IPS-18a (cell line): ENCODE measurements around the gene PXN.
"Not testable (repeated sequence)": the region's sequence is repeated elsewhere in the genome, so short reads cannot be mapped to it uniquely, and the experiment has no call there.

Experiments
- H3K27ac ChIP-seq: one replicate; pipeline ENCODE4 v1.5.1; 2013; ENCODE audit warnings: low read length
- H3K27me3 ChIP-seq: one replicate; pipeline ENCODE4 v1.6.1; 2013; ENCODE audit warnings: mild to moderate bottlenecking, low read length; ENCODE audit not compliant: control insufficient read depth, insufficient read depth
- H3K36me3 ChIP-seq: one replicate; pipeline ENCODE4 v1.6.1; 2013; ENCODE audit warnings: low read depth, low read length; ENCODE audit not compliant: control insufficient read depth
- H3K4me1 ChIP-seq: one replicate; pipeline ENCODE4 v1.6.1; 2013; ENCODE audit warnings: low read depth, low read length; ENCODE audit not compliant: control insufficient read depth
- H3K4me3 ChIP-seq: one replicate; pipeline ENCODE4 v1.5.1; 2013; ENCODE audit warnings: low read length
- H3K9ac ChIP-seq: one replicate; pipeline ENCODE4 v1.6.1; 2013; ENCODE audit warnings: mild to moderate bottlenecking, low read length, moderate library complexity
- H3K9me3 ChIP-seq: one replicate; pipeline ENCODE4 v1.6.1; 2013; ENCODE audit warnings: low read depth, low read length; ENCODE audit not compliant: control insufficient read depth

Gene PXN

DNA sequence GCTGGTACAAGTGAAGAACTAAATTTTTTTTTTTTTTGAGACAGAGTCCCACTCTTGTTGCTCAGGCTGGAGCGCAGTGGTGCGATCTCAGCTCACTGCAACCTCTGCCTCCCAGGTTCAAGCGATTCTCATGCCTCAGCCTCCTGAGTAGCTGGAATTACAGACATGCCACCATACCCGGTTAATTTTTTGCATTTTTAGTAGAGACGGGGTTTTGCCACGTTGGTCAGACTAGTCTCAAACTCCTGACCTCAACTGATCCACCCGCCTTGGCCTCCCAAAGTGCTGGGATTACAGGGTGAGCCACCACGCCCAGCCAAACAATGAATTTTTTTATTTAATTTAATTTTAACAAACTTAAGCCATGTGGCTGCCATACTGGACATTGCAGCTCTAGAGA is 72.2 kb downstream of the PXN start:
- Histone ChIP-seq H3K9ac (peak overlapping the region; percentile 93), H3K36me3 (peaks cover 46% of the 10 kb centered on the region), H3K4me3 (peak overlapping the region; percentile 96)
- H3K27me3 ChIP-seq, H3K27ac ChIP-seq, H3K9me3 ChIP-seq, H3K4me1 ChIP-seq: not testable (repeated sequence)

DNA sequence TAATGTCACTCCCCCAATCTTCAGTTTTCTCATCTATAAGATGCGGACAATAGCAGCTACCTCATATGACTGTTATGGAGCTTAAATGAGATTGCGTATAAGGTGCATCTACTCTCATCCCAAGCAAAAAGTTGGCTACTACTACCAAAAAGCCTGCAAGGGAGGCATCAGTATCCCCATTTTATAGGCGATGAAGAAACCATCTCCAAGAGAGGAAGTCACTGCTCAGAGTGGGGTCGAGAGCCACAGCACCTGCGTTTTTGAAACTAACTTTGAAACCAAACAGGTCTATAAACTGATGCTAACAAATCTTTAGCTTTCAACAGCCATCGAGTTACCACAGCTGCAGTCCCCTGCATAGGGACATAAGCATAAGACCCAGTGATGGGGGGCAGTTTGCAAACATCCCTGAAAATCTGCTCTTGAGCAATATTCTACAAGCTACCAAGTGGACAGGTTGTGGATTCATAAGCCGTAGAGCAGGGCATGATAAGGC is 74.5 kb downstream of the PXN start:
- Histone ChIP-seq H3K9ac (no peak overlapping the region), H3K36me3 (peaks cover 36% of the 10 kb centered on the region), H3K27ac (no peak overlapping the region)

GRCh38 chr12:120190386-120190785 is 75.1 kb downstream of the PXN start:
- Histone ChIP-seq H3K4me3 (no peak overlapping the region), H3K9ac (no peak overlapping the region), H3K27me3 (no peaks in the 10 kb centered on the region), H3K27ac (no peak overlapping the region), H3K36me3 (peaks cover 40% of the 10 kb centered on the region), H3K4me1 (no peaks in the 10 kb centered on the region), H3K9me3 (no peaks in the 10 kb centered on the region)

More for the DNA sequence above, 74.5 kb downstream of the PXN start:
- Histone ChIP-seq H3K4me3 (no peak overlapping the region), H3K9me3 (no peaks in the 10 kb centered on the region), H3K4me1 (no peaks in the 10 kb centered on the region), H3K27me3 (no peaks in the 10 kb centered on the region)

DNA sequence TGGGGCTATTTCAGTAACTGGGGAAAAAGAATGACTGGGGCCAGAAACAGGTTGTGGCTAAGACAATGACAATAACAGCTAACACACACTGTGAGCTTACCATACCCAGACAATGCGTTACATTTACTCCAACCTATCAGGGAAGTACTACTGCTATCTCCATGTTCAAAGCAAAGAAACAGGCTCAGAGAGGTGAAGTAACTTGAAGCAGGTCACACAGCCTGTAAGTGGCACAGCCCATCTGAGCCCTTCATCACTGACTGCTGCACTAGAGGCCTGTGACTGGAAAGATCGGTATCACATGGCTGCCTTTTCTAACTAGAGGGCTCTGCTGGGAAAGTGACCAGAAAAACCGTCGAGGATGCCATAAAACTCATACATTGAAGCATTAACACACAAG is 78.9 kb downstream of the PXN start:
- H3K9ac ChIP-seq = no peak overlapping the region
- H3K36me3 ChIP-seq = peaks cover 76% of the 10 kb centered on the region
- no peak overlapping the region for H3K27ac ChIP-seq
- H3K9me3 ChIP-seq = no peaks in the 10 kb centered on the region
- no peaks in the 10 kb centered on the region for H3K27me3 ChIP-seq
- H3K4me3 ChIP-seq = no peak overlapping the region
- no peaks in the 10 kb centered on the region for H3K4me1 ChIP-seq

DNA sequence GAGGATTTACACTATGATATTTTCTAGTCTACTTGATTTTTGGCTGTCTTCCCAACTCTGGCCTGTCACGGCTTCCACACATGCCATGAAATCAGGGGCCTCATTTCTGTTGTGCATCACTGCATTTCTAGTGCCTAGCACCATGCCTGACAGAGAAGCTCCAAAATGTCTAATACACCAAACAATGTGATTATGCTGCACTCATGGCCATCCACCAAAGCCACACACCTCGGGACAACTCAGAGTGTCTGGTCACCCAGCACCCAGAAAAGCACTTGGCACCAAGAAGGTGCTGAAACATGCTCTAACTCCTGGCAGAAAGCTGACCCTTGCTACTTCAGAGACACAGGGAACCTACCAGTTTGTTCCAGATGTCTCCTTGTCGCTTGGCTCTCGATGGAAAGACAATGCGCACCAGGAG is 82.3 kb downstream of the PXN start:
- H3K4me1 ChIP-seq = no peaks in the 10 kb centered on the region
- peaks cover 75% of the 10 kb centered on the region for H3K36me3 ChIP-seq
- H3K27ac ChIP-seq = no peak overlapping the region
- H3K27me3 ChIP-seq = no peaks in the 10 kb centered on the region
- H3K9me3 ChIP-seq = no peaks in the 10 kb centered on the region
- H3K9ac ChIP-seq = no peak overlapping the region
- no peak overlapping the region for H3K4me3 ChIP-seq

GRCh38 chr12:120181991-120182631 is 83.4 kb downstream of the PXN start:
- Histone ChIP-seq H3K4me1 (no peaks in the 10 kb centered on the region), H3K9me3 (no peaks in the 10 kb centered on the region), H3K9ac (no peak overlapping the region), H3K27ac (no peak overlapping the region), H3K4me3 (no peak overlapping the region), H3K27me3 (no peaks in the 10 kb centered on the region), H3K36me3 (peaks cover 82% of the 10 kb centered on the region)

- Histone ChIP-seq H3K36me3 (peaks cover 83% of the 10 kb centered on the region), H3K4me1 (no peaks in the 10 kb centered on the region), H3K27me3 (no peaks in the 10 kb centered on the region), H3K9ac (no peak overlapping the region), H3K4me3 (no peak overlapping the region), H3K27ac (no peak overlapping the region), H3K9me3 (no peaks in the 10 kb centered on the region)
Observed at GRCh38 chr12:120180975-120181374, 84.6 kb downstream of the PXN start.

DNA sequence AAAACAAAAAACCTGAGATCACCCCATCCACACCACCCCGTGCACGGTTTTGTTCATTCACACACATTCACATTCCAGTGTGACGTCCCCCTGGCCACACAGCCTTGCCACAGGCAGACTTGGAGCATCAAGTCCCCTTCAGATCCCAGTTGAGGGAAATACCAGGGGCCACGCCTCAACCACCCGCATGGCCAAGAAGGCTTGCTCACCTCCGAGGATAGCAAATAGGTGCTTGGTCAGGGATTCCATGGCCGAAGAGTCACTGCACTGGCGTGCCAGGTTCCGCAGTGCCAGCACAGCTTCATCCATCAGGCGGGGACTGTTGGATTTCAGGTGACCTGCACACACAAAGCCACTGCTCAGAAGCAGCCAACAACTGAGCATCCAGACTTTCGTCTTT is 90.0 kb downstream of the PXN start:
- Histone ChIP-seq H3K36me3 (peaks cover 84% of the 10 kb centered on the region), H3K27me3 (no peaks in the 10 kb centered on the region), H3K27ac (no peak overlapping the region), H3K4me1 (no peaks in the 10 kb centered on the region), H3K9ac (no peak overlapping the region), H3K9me3 (no peaks in the 10 kb centered on the region), H3K4me3 (no peak overlapping the region)

GRCh38 chr12:120175062-120175461 is 90.5 kb downstream of the PXN start:
- no peak overlapping the region for H3K4me3 ChIP-seq
- no peak overlapping the region for H3K9ac ChIP-seq
- no peaks in the 10 kb centered on the region for H3K4me1 ChIP-seq
- peaks cover 89% of the 10 kb centered on the region for H3K36me3 ChIP-seq
- H3K9me3 ChIP-seq = no peaks in the 10 kb centered on the region
- no peaks in the 10 kb centered on the region for H3K27me3 ChIP-seq
- H3K27ac ChIP-seq = no peak overlapping the region

GRCh38 chr12:120172053-120172452 is 93.5 kb downstream of the PXN start:
- Histone ChIP-seq H3K27me3 (no peaks in the 10 kb centered on the region), H3K9me3 (no peaks in the 10 kb centered on the region), H3K4me3 (no peak overlapping the region), H3K27ac (no peak overlapping the region), H3K4me1 (no peaks in the 10 kb centered on the region), H3K36me3 (peaks cover 87% of the 10 kb centered on the region), H3K9ac (no peak overlapping the region)

DNA sequence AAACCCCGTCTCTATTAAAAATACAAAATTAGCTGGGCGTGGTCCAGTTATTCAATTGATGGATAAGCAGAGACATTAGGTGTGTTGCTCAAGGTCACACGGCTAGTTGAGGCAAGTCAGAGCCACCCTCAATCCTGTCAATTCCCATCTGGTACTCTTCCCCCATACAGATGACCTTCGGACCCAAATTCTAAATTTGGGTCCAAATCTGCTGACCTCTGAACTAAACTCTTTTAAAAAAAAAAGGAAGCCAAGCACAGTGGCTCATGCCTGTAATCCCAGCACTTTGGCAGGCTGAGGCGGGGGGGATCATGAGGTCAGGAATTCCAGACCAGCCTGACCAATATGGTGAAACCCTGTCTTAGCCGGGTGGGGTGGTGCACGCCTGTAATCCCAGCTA is 94.9 kb downstream of the PXN start:
- Histone ChIP-seq H3K36me3 (peaks cover 73% of the 10 kb centered on the region), H3K4me3 (no peak overlapping the region), H3K9ac (no peak overlapping the region), H3K4me1 (no peaks in the 10 kb centered on the region), H3K9me3 (no peaks in the 10 kb centered on the region), H3K27ac (no peak overlapping the region), H3K27me3 (no peaks in the 10 kb centered on the region)

DNA sequence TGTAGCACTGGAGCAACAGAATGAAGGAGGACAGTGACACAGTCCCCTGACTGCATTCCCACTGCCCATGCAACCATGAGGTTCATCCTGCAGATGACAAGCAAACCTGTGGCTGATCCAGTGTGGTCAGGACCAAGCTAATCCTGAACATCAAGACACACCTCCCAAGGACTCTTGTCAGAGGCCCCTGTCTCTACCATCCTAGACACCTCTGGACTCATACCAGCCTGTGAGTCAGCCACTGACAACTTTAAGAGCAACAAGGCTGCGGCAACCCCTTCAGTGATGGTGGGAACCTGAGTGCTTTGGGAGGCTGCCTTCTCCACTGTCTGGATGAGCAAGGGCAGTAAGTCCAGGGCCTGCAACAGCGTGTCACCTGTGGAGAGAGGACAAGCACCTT is 95.6 kb downstream of the PXN start:
- H3K9me3 ChIP-seq = no peaks in the 10 kb centered on the region
- H3K36me3 ChIP-seq = peaks cover 66% of the 10 kb centered on the region
- H3K4me3 ChIP-seq = no peak overlapping the region
- no peak overlapping the region for H3K9ac ChIP-seq
- no peaks in the 10 kb centered on the region for H3K4me1 ChIP-seq
- no peak overlapping the region for H3K27ac ChIP-seq
- no peaks in the 10 kb centered on the region for H3K27me3 ChIP-seq
